Esophagus muscularis mucosa (tissue), 4 donors: Measurements from ENCODE around the gene NOP58.
"Not testable (repeated sequence)": the region's sequence is repeated elsewhere in the genome, so short reads cannot be mapped to it uniquely, and the experiment has no call there.

ENCODE experiments used
- EP300 ChIP-seq: sonication (generic); formaldehyde crosslinking; IDR thresholded peaks from one replicate; pipeline ENCODE4 v1.6.1; 2017; ENCODE audit warnings: antibody characterized with exemption
- POLR2AphosphoS5 ChIP-seq, 2 donors: sonication (generic); formaldehyde crosslinking; IDR thresholded peaks; one replicate each; pipeline ENCODE4 v1.6.1; 2017; ENCODE audit warnings: antibody characterized with exemption in 2 of 2
- TF ChIP-seq, protein P1 (sequence below), 3 experiments: fragments of 200-600 bp in 2 of 3; fragments of 450-650 bp in 1 of 3; sonication (generic) in 2 of 3; IDR thresholded peaks; one replicate each; pipeline ENCODE4 v1.5.1; 2017 to 2019; ENCODE audit warnings: antibody characterized with exemption in 3 of 3, mild to moderate bottlenecking in 2 of 3, moderate library complexity in 1 of 3

DNA sequence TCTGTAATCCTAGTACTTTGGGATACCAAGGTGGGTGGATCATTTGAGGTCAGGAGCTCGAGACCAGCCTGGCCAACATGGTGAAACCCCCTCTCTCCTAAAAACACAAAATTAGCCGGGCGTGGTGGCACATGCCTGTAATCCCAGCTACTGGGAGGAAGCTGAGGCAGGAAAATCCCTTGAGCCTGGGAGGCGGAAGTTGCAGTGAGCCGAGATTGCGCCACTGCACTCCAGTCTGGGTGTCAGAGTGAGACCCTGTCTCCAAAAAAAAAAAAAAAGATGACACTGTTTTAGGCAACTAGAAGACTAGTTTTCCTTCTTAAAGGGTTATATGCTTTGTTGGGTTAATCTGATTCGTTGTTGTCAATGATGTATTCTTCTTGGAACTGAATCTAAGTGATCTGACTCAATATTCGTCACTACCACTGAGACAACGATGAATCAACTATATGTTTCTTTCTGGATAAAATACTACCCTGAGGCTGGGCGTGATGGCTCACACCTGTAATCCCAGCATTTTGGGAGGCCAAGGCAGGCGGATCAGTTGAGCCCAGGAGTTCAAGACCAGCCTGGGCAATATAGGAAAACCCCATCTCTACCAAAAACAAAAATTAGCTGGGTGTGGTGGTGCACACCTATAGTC lies 10.6 kb downstream of the NOP58 start:
- TF ChIP-seq, protein P1, sequence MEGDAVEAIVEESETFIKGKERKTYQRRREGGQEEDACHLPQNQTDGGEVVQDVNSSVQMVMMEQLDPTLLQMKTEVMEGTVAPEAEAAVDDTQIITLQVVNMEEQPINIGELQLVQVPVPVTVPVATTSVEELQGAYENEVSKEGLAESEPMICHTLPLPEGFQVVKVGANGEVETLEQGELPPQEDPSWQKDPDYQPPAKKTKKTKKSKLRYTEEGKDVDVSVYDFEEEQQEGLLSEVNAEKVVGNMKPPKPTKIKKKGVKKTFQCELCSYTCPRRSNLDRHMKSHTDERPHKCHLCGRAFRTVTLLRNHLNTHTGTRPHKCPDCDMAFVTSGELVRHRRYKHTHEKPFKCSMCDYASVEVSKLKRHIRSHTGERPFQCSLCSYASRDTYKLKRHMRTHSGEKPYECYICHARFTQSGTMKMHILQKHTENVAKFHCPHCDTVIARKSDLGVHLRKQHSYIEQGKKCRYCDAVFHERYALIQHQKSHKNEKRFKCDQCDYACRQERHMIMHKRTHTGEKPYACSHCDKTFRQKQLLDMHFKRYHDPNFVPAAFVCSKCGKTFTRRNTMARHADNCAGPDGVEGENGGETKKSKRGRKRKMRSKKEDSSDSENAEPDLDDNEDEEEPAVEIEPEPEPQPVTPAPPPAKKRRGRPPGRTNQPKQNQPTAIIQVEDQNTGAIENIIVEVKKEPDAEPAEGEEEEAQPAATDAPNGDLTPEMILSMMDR (IDR thresholded peaks at IDR 0.05), result not testable (repeated sequence)
- TF ChIP-seq EP300; POLR2AphosphoS5 (IDR thresholded peaks at IDR 0.05): not testable (repeated sequence)
